ENCODE measurements around the gene KPNA4. TPM values are rescaled to one million over a fixed set of nuclear protein-coding genes. Genes with fewer than 3 reads are reported as not detected.

Gene KPNA4
- total RNA-seq, 1 donor from 2014 or later = 75.0 TPM

DNA sequence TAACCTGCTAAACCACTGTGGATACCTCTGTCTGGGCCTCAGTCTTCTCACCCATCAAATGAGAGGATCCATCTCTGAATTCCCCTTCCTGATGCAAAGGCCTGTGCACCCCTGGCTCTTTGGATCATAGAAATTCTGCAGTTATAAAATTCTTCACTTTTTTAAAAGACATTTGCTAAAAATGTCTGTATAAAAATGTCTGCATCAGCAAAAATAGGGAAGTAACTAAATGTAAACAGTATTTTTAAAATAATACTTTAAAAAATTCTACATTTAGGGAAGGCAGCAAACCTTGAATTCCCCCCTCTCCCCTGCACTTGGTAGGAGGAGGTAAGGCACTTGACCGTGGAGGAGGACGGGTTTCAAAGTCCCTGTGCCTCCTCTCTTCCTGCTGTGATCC is 90.2 kb downstream of the KPNA4 start:
- H3K27ac Mint-ChIP-seq (ENCODE audit: unreplicated experiment) = no peak overlapping the region
- H3K27me3 Mint-ChIP-seq (ENCODE audit: low read depth) = no peaks in the 10 kb centered on the region
- H3K4me1 Mint-ChIP-seq (ENCODE audit: low read depth) = peaks cover 40% of the 10 kb centered on the region
- H3K36me3 Mint-ChIP-seq (ENCODE audit: low read depth) = no peaks in the 10 kb centered on the region
- H3K4me3 Mint-ChIP-seq (ENCODE audit: unreplicated experiment) = no peak overlapping the region
- TF ChIP-seq, protein P1, sequence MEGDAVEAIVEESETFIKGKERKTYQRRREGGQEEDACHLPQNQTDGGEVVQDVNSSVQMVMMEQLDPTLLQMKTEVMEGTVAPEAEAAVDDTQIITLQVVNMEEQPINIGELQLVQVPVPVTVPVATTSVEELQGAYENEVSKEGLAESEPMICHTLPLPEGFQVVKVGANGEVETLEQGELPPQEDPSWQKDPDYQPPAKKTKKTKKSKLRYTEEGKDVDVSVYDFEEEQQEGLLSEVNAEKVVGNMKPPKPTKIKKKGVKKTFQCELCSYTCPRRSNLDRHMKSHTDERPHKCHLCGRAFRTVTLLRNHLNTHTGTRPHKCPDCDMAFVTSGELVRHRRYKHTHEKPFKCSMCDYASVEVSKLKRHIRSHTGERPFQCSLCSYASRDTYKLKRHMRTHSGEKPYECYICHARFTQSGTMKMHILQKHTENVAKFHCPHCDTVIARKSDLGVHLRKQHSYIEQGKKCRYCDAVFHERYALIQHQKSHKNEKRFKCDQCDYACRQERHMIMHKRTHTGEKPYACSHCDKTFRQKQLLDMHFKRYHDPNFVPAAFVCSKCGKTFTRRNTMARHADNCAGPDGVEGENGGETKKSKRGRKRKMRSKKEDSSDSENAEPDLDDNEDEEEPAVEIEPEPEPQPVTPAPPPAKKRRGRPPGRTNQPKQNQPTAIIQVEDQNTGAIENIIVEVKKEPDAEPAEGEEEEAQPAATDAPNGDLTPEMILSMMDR (IDR thresholded peaks at IDR 0.05) = no peak
- DNase-seq (ENCODE audit: low spot score) = no peak
- H3K9me3 Mint-ChIP-seq (ENCODE audit: low read depth) = peaks cover 4% of the 10 kb centered on the region

DNA sequence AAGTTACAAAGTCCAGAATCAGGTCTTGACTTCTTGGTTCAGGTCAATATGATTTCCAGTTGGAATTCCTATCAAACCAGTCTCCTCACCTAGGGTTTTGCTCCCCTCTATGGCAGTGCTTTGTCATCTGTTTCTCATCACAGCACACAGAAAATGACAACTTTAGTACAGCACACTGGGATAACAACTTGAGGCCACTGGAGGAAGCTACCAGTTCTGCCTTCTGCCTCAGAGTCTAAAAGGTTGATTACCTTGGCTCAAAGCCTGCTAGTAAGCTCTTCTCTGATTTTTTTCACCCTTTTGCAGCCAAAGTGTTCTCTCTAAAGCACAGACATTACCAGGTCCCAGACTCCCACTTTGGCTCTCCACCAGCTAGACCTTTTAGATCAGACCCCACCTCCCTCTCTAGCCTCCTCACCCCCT is 90.9 kb downstream of the KPNA4 start:
- H3K4me3 Mint-ChIP-seq (ENCODE audit: unreplicated experiment) = no peak overlapping the region

DNA sequence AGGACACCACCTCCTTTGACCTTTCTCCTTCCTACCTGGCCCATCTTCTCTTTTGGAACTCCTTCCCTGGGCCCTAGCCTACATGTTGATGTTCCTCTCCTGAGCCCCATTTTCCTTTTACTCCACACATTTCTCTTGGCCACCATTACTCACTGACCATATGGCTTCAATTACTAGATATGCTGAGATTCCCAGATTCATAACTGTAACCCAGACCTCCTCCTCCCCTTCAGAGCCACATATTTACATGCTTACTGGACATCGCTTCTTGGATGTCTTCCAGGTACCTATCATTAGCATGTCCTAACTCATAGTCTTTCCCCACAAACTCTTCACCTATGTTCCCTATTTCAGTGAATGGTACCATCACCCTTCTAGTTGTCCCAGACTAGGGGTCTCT is 91.4 kb downstream of the KPNA4 start:
- Mint-ChIP-seq H3K4me3 (ENCODE audit: unreplicated experiment) (no peak overlapping the region), H3K4me1 (ENCODE audit: low read depth) (peaks cover 28% of the 10 kb centered on the region), H3K36me3 (ENCODE audit: low read depth) (peaks cover 3% of the 10 kb centered on the region), H3K27me3 (ENCODE audit: low read depth) (no peaks in the 10 kb centered on the region), H3K9me3 (ENCODE audit: low read depth) (peaks cover 10% of the 10 kb centered on the region), H3K27ac (ENCODE audit: unreplicated experiment) (no peak overlapping the region)
- DNase-seq (ENCODE audit: low spot score) = no peak
- TF ChIP-seq, protein P1 (IDR thresholded peaks at IDR 0.05) = no peak

More for the DNA sequence above, 90.9 kb downstream of the KPNA4 start:
- Mint-ChIP-seq H3K27me3 (ENCODE audit: low read depth) (no peaks in the 10 kb centered on the region), H3K9me3 (ENCODE audit: low read depth) (peaks cover 10% of the 10 kb centered on the region), H3K27ac (ENCODE audit: unreplicated experiment) (no peak overlapping the region), H3K36me3 (ENCODE audit: low read depth) (peaks cover 3% of the 10 kb centered on the region), H3K4me1 (ENCODE audit: low read depth) (peaks cover 33% of the 10 kb centered on the region)
- no peak for DNase-seq (ENCODE audit: low spot score)
- TF ChIP-seq, protein P1 (IDR thresholded peaks at IDR 0.05) = peak; percentile 15

DNA sequence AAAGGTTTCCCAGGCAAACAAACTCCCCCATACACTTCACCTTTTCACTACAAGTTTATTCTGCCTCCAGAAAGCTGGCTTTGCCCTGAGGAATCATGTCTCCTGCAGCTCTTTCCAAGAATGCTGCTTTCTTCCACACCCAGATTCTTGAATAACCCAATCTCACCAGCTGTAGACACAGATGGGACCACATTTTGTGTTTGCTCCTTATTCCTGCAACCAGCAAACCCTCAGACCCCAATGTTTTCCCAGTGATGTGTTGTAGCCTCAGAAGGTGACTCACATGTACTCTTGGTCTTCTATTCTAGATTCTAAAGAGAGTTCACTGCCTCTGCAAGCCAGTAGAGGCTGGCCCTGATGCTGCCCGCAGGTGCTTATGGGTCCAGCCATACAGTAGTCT is 92.2 kb downstream of the KPNA4 start:
- no peak for DNase-seq (ENCODE audit: low spot score)
- Mint-ChIP-seq H3K9me3 (ENCODE audit: low read depth) (peaks cover 10% of the 10 kb centered on the region), H3K27me3 (ENCODE audit: low read depth) (no peaks in the 10 kb centered on the region), H3K4me1 (ENCODE audit: low read depth) (peaks cover 21% of the 10 kb centered on the region), H3K4me3 (ENCODE audit: unreplicated experiment) (no peak overlapping the region), H3K36me3 (ENCODE audit: low read depth) (peaks cover 3% of the 10 kb centered on the region), H3K27ac (ENCODE audit: unreplicated experiment) (no peak overlapping the region)
- TF ChIP-seq, protein P1 (IDR thresholded peaks at IDR 0.05) = no peak

DNA sequence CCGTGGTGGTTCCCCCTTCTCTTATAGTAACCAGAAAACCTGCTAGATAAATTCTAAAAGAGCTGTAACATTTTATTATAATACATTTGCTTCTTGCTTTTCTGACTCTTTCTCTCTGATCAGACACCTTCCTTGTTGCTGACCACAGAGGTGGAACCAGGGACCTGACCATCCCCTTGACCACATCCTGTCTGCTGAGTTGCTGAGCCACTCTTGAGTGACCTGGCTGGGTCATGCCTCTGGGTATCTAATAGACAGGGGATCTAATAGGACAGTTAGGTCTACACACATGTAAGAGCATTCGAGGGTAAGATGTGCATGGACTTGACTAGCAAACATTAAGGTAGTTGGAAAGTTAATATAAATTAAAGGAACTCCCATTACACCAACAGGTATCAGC is 93.0 kb downstream of the KPNA4 start:
- Mint-ChIP-seq H3K36me3 (ENCODE audit: low read depth) (peaks cover 3% of the 10 kb centered on the region), H3K4me3 (ENCODE audit: unreplicated experiment) (no peak overlapping the region), H3K27me3 (ENCODE audit: low read depth) (no peaks in the 10 kb centered on the region), H3K4me1 (ENCODE audit: low read depth) (peaks cover 12% of the 10 kb centered on the region), H3K27ac (ENCODE audit: unreplicated experiment) (no peak overlapping the region), H3K9me3 (ENCODE audit: low read depth) (peaks cover 10% of the 10 kb centered on the region)
- TF ChIP-seq, protein P1 (IDR thresholded peaks at IDR 0.05) = no peak
- no peak for DNase-seq (ENCODE audit: low spot score)
